Peyer's patch (tissue), 4 donors: Measurements from ENCODE around the gene NEURL1B.

Source experiments
- CTCF ChIP-seq, 6 experiments: fragments of 450-650 bp in 4 of 6; fragments of 200-600 bp in 2 of 6; sonication (generic) in 1 of 6; IDR thresholded peaks; one replicate each; pipeline ENCODE4 v1.5.1; 2017 to 2019; ENCODE audit warnings: antibody characterized with exemption in 6 of 6, mild to moderate bottlenecking in 3 of 6, moderate library complexity in 1 of 6
- POLR2A ChIP-seq, 2 donors: fragments of 450-650 bp; IDR thresholded peaks; one replicate each; pipeline ENCODE4 v1.5.1; 2017; ENCODE audit warnings: antibody characterized with exemption in 2 of 2, mild to moderate bottlenecking in 2 of 2, moderate library complexity in 2 of 2

- TF ChIP-seq CTCF (IDR thresholded peaks at IDR 0.05) (no peak), POLR2A (IDR thresholded peaks at IDR 0.05) (no peak)
These were observed 85.9 kb downstream of the NEURL1B start for GRCh38 chr5:172726966-172727365.
